Stimulated activated naive CD8-positive, alpha-beta T cell treated with anti-CD3 and anti-CD28 coated beads, Interleukin-15, Interleukin-2, amounts not matched to agents 100 U/mL and 50 U/mL, for 24 hours (primary cell): Measurements from ENCODE around the gene FBXW8.

Source experiments
- ATAC-seq: fragments of 150-1000 bp; cut with Tn5 transposase; one replicate; pipeline ENCODE4 v1.10.0; 2021
- DNase-seq: peaks from one replicate; pipeline ENCODE4 v3.0.0; 2021

FBXW8 gene

DNA sequence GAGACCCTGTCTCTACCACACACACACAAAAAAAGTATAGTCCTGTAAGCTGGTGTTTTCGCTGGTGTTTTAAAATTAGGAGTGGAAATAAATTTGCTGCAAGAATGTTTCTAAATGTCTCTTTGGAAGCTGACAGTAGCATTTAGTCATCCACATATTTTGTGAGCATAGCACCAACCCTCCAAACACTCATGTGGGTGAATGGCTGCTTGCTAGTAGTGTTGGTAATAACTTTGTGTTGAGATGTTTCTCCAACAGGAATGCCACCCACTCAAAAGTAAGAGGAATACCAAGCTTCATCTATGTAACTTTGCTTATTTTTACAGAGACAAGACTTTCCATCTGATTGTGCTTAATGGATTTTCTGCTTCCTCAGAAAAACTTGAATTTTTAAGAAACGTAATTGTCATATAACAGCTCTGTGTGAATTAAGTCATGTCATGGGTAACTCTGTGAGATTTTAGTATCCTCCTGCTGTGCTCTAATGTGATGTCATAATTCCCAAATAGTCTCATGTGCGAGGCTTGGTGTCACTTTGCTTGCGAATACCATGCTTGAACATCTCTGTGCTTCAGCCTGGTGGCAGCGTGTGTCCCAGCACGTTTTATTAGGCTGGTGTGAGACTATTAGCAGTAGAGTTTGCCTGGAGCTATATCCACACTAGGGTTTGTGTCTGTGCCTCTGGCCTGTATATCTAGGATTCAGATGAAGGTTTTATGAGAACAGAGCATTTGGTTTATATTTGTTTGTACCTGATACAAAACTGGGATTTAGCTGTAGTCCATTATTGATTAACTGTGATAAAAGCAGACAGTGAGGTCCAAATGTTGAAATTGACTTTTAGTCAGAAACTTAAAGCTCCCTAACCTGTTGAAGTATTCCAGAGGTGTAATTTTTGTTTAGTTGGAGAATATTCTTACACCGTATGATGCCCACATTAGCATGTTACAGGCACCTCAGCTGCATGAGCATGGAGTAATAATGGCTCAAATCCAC, 80.5 kb downstream of the FBXW8 start:
- no peak for ATAC-seq
- DNase-seq, result no peak

- no peak for DNase-seq
- no peak for ATAC-seq
Measured at GRCh38 chr12:116996093-116996492, 85.3 kb downstream of the FBXW8 start.

GRCh38 chr12:116996621-116997020, 85.9 kb downstream of the FBXW8 start:
- no peak for DNase-seq

GRCh38 chr12:116999066-116999465, 88.3 kb downstream of the FBXW8 start:
- ATAC-seq (no peak), DNase-seq (no peak)

More at GRCh38 chr12:116996621-116997020, 85.9 kb downstream of the FBXW8 start:
- ATAC-seq, result no peak

DNA sequence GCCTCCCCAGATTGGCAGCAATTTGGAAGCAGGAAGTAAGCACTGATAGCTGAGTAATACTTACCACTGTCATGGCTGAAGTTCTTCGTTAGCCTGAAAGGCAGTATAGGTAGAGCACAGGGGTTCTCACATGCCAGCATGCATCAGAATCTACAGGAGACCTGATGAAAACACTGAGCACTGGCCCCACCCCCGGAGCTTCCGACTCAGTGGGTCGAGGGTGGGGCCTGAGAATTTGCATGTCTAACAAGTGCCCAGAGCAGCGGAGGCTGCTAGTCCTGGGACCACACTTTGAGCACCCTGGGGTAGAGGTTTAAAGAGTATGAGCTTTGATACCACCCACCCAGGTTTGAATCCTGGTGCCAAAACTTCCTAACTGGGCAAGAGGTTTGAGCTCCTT, 89.6 kb downstream of the FBXW8 start:
- DNase-seq (no peak), ATAC-seq (no peak)

- no peak for DNase-seq
- ATAC-seq, result no peak
Measured at GRCh38 chr12:117002051-117002817, 91.5 kb downstream of the FBXW8 start.

DNA sequence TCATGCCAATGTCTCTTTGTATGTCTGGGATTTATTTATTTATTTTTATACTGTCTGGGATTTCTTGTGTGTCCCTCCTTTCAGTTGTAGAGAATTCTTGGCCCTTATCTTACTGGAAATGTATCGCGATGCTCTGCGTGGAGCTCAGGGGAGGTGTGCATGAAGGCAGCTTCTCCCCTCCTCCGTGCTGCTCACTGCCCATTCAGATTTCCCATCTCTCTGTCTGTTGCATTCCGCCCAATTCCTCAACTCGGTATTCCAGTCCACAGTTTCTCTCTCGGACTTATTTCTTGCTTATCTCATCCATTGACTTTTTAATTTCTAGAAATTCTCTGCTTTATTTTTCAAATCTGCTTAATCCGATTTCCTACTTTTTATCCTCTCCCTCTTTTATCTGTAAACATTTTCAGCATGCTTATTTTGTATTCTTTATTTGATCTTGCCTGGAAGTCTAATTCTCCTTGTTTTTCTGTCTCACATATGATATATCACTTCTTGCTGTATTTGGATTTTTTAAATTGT, 93.2 kb downstream of the FBXW8 start:
- ATAC-seq (no peak), DNase-seq (no peak)

- DNase-seq (no peak), ATAC-seq (no peak)
Measured at GRCh38 chr12:117005417-117006046, 94.8 kb downstream of the FBXW8 start.

DNA sequence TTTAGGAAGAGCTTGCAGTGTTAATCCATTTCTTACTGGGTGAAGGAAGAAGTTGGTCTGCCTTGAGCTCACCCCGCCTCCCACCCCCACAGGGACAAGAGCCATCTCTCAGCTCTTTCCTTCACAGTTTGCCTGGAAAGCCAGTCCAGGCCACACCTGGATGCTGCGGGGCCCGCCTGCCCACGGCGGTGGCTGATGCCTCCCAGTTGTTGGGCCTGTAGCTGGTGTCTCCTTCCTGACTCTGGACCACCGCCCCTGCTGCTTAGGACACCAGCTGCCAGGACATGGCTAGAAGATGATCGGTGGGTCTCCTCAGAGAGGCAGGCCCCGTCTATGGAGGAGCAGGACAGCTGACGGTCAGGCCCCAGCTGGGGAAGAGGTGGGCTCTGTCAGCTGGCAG, 95.6 kb downstream of the FBXW8 start:
- ATAC-seq, result no peak
- DNase-seq, result no peak

GRCh38 chr12:117007577-117007976, 96.8 kb downstream of the FBXW8 start:
- ATAC-seq (no peak), DNase-seq (no peak)

GRCh38 chr12:117009759-117010158, 99.0 kb downstream of the FBXW8 start:
- ATAC-seq (no peak), DNase-seq (no peak)

DNA sequence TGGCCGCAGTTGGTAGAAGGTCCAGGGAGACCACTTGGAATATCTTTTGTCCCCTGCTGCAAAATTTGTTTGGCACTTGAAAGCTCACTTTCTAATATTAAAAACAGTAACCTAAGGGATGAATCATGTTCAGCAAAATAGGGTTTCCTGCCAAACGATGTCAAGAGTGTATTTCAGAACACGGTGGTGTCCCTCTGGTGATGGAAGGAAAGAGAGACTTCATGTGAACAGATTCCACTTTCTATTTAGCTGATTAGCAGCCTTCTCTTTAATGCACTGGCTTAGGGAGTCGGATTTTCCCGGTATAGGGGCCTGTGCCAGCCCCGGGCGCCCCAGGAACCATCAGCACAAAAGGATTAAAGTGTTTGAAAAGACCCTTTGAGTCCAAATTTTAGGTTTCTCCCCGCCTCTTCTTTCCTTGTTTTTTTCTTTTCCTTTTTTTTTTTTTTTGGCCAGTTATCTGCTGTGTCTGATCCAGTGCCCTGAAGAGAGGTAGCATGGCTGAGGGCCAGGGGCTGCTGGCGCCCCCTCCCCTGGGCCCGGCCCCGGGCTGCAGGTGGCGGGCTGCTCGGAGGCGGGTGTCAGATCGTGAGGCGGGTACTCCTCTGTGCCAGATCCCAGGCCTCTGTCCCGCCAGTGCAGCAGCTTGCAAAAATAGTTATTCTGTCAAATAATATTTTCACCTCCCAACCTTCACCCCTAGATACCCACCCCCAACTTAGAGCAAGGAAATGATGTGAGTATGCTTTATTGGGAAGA, 100.1 kb downstream of the FBXW8 start:
- DNase-seq, result no peak
- no peak for ATAC-seq

- DNase-seq (no peak), ATAC-seq (no peak)
Measured at GRCh38 chr12:117011988-117012805, 101.4 kb downstream of the FBXW8 start.

GRCh38 chr12:117013726-117014125, 103.0 kb downstream of the FBXW8 start:
- ATAC-seq (no peak), DNase-seq (no peak)

DNA sequence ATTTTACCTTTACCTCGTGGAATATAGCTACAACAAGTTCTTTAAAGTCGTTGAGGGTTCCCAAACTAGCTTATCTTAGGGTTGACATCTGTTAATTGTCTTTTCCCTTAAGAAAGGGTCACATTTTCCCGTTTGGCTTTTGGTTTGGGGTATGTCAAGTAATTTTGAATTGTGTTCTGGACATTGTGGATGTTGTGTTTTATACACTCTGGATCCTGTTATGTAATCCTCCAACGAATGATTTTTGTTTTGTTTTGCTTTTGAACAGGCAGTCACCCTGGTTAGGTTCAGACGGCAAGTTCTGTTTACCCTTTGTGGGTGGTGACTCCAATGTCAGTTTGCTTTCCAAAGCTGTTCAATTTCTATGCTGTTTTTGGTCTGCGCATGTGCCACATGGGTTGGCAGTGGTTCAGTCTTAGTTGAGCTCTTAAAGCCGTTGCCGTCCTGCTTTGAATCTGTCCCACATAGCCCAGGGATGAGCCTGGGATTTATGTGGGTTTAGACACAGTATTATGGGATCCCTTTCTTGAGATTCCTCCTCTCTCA, 103.7 kb downstream of the FBXW8 start:
- no peak for DNase-seq
- ATAC-seq, result no peak

- no peak for DNase-seq
Measured at GRCh38 chr12:117015811-117016210, 105.1 kb downstream of the FBXW8 start.

GRCh38 chr12:117017807-117018206, 107.1 kb downstream of the FBXW8 start:
- no peak for ATAC-seq

More at GRCh38 chr12:117015811-117016210, 105.1 kb downstream of the FBXW8 start:
- ATAC-seq, result no peak

GRCh38 chr12:117018276-117018675, 107.5 kb downstream of the FBXW8 start:
- ATAC-seq (no peak), DNase-seq (no peak)

More at GRCh38 chr12:117017807-117018206, 107.1 kb downstream of the FBXW8 start:
- DNase-seq, result no peak

GRCh38 chr12:117018685-117019084, 107.9 kb downstream of the FBXW8 start:
- ATAC-seq (no peak), DNase-seq (no peak)

DNA sequence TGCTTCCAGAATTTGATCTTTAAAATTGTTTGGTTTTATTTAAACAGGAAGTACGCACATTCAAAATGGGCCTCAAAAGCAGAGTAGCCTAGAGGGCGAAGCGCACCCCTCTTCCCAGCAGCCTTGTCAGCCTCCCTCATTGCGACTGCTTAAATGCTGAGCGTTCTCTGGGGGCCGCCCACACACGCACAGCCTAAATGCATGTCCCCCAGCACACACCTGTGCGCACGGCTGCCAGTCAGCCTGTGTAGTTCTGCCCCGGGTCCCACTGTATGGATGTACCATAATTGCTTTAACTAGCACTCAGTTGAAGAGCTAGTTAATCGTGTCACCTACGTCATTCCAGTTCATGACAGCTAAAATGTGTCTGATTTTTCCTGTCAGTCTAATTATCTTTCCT, 109.1 kb downstream of the FBXW8 start:
- DNase-seq, result no peak

More for the DNA sequence above, 109.1 kb downstream of the FBXW8 start:
- no peak for ATAC-seq
